GM21360 (cell line): ENCODE data around the gene WDR5.

Experiments
- ATAC-seq: cut with Tn5 transposase; IDR thresholded peaks from one replicate; pipeline ENCODE4 v1.9.1; 2021; ENCODE audit warnings: mild to moderate bottlenecking, moderate library complexity; ENCODE audit not compliant: unreplicated experiment

Gene WDR5

DNA sequence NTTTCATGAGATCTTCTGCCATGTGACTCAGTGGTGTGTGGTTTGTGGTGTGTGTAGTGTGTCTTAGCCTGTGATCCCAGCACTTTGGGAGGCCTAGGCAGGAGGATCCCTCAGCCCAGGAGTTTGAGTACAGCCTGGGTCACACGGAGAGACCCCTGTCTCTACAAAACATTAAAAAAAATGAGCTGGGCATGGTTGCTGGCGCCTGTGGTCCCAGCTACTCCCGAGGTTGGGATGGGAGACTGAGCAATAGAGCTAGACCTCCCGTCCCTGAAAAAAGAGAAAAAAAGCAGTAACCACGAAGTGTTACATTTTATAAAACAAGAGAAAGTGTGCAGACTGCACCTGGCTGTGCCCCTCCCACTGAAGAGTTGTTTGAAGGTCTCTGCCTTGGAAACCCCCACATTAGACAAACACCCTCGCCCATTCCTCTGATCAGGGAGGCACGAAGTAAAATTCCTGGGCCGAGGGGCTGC is 49.7 kb downstream of the WDR5 start:
- no peak for ATAC-seq

DNA sequence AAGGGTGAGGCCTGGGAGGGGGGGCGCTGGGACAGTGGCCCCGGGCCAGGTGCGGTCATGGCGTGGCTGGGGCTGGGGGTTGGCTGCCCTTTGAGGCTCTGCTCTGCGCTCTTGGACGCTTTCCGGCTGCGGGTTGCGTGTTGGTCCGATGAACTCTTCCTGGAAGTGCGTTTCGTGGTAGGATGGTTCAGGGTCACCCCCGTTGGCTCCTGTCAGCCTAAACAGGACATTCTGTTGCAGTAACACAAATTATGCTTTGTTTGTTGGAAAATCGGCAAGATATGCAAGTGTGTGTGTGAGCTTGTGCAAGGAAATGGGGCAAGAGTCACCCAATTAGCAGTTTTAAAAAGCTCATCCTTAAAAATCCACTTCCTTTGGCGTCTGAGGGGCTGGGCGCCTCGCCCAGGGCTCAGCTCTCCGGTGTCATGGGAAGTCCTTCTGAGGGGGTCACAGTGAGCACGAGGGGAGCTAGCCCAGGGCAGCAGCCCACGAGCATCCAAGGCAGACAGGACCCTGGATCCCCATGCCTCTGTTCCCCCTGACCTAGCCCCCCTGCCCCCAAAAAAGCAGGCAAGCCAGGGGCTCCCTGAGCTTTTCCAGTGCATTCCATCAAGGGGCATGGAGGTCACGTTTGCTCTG is 50.7 kb downstream of the WDR5 start:
- no peak for ATAC-seq

- ATAC-seq: no peak
Observed at GRCh38 chr9:134187110-134187531, 51.2 kb downstream of the WDR5 start.

- ATAC-seq: no peak
Observed at GRCh38 chr9:134187891-134188385, 52.1 kb downstream of the WDR5 start.

DNA sequence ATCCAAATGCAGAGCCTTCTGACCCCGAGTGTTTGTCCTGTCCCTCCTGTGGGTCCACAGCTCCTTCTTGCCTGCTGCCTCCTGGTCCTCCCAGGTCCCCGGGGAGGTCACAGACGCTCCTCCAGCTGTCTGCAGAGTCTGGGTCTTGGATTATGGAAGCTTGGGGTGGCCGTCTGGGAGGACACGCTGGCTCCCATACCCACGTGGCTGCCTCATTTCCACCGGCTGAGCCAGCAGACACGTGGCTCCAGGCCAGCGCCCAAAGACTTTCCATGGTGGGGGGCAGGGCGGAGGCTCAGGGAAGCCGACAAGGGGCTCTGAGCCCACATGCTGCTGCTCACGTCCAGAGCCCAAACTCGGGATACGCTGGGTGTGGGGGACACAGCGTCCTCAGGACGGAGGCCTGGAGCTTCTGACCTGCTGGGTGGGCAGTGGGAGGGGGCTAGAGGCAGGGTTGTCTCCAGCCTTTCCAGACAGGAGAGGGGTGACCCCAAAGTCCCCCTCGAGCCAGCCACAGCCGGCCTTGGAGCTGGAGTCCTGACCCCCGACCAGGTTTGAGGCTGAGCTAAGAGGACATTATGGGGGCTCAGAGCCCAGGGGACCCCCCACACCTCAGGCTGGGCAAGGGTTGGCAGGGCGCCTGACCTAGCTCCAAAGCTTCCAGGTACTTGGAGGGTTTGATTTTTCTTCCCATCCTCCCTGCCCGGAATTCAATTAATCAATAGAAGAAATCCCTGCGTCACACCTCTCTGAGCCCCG is 52.7 kb downstream of the WDR5 start:
- ATAC-seq: no peak

- no peak for ATAC-seq
Observed at GRCh38 chr9:134189145-134189469, 53.2 kb downstream of the WDR5 start.

GRCh38 chr9:134189470-134190231 is 53.8 kb downstream of the WDR5 start:
- ATAC-seq: no peak

DNA sequence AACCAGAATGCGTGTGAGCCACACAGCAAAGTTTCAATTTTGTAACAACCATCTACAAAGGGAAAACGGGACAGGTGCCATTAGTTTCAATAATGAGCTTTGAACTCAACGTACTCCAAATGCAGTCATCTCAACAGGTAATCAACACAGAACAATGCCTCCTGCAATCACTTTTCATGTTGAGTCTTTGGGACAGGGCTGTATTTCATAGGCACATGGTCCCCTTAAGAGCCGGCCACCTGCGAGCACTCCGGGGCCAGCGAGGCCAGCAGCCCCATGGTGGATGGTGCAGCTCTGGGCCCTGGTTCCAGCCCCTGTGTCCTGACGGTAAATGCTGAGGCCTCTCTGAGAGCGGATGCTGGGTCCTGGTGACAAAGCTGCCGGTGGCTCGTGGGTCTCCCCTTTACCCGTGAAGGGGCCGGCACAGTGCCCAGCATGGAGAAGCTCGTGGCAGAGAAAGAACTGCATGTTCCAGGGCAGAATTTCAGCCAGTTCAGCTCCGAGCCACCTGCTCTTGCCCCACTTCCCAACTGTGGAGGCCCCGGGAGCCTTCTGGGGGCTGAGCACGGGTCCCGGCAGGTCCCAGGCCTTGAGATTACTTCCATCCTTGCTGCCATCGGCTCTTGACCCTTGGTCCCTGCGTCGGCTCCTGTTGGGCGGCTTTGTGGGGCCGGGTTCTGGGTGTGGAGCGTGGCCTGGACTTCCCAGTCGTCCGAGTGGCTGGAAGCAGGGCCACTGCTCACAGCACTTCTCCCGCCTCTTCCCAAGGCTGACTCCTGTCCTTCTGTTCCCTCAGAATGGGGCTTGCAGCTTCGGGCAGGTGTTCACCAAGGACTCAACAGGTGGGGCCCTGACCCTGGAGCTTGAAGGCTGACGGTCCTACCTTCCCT is 54.6 kb downstream of the WDR5 start:
- no peak for ATAC-seq

DNA sequence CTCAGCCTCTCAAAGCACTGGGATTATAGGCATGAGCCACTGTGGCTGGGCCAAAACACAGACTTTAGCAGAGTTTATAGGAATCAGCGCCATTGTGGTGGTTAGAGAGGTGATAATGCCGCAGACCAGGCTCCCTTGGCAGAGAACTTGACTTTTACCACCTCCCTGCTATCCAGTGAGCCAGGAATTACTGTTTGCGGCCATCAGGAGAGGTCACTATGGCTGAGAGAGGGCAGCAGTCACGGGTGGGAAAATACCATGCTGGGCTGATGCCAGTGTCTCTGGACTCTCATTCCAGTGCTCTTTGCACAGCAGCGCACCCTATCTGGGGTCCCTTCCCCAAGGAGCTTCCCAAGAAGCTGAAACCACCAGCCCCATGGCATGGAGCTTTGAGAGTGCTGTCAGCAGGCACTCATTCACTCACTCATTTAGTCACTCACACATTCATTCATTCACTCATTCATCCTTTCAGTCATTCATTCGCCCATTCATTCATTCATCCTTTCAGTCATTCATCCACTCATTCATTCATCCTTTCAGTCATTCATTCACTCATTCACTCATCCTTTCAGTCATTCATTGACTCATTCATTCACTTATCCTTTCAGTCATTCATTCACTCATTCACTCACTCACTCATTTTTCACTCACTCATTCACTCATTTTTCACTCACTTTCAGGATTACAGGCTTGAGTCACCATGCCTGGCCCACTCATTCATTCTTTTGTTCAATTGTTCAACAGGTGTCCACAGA is 55.8 kb downstream of the WDR5 start:
- ATAC-seq: no peak

GRCh38 chr9:134192311-134192950 is 56.5 kb downstream of the WDR5 start:
- ATAC-seq: no peak

DNA sequence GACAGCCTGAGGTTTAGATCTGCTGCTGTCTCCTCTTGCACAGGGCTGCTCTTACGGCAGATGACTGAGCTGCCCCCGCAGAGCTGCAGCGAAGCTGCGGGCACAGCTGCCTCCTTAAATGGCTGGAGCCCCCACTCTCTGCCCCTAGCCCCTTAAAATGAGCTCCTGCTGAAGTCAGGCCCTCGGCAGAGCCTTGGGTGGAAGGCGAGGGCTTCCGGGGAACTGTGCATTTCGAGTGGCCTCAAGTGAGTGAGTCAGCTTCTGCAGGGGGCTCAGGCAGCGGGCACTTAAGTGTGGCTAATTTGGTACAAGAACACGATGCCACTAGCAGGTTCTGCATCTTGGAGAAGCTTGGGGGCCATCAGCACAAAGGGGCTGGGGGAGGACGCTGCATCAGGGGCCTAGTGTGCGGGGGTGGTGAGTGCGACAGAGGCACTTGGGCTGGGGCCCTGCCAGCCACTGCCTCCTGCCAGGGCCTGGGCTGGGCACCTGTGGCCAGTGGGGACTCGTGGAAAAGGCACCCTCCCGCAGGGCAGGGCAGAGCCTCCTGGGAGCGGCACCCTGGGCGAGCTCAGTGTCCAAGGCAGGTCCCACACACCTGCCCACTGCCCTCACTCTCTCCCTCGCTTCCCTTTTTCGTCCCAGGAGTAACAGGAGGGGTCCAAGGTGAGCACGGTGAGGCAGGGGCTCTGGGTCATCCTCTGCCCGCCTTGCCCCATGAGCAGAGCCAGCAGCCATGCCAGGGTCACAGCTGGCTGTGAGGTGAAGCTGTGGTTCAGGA is 57.3 kb downstream of the WDR5 start:
- ATAC-seq: no peak

DNA sequence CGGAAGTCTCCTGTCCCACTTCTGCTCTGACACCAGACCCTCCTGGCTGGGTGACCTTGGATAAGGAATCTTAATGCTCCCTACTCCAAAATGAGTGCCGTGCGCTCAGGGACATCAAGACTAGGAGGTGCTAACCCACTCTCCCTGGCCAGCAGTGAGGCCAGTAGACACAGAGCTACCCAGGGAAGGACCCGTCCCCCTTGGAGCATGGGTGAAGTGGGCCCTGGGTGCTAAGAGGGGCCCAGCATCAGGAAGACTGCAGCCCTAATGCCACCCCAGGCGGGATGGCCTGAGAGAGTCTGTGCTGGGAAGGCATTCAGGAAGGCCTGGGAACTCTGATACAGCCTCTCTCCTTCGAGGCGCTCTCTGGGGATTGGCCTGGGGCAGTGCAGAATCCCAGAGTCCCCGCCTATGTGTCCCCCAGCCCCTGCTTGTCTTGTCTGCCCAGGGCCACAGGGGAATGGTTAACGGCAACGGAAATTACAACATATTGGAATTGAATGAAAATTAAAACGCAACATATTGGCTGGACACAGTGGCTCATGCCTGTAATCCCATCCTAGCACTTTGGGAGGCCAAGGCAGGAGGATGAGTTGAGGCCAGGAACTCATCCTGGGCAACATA is 58.1 kb downstream of the WDR5 start:
- ATAC-seq: no peak

DNA sequence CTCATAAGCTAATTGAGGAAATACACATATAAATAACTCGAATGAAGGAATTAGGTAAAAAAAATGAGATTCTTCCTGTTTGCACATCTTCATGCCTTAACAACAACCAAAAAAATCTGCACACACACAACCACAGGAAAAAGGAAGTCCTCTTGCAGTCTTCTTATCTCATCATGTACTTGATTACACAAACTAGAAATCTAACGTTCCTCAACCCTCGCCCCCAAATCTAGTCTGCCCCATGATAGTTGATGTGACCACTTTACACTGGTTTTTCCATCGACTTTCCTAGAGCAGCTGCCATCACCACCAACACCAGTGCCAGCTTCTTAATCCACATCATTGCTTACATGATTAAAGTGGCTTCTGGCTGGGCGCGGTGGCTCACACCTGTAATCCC is 59.7 kb downstream of the WDR5 start:
- no peak for ATAC-seq

GRCh38 chr9:134196911-134197310 is 61.0 kb downstream of the WDR5 start:
- ATAC-seq: no peak

DNA sequence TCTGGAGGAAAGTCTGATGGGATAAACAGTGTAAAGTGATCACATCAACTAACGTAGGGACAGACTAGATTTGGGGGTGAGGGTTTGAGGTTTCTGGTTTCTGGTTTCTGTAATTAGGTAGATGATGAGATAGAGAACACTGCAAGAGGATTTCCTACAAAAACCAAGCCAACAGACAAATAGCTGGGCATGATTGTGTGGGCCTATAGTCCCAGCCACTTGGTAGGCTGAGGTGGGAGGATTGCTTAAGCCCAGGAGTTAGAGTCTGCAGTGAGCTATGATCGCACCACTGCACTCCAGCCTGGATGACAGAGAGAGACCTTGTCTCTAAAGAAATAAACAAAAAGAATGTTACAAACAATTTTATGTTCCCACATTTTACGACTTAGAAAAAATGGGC is 62.9 kb downstream of the WDR5 start:
- no peak for ATAC-seq

GRCh38 chr9:134200730-134201129 is 64.8 kb downstream of the WDR5 start:
- ATAC-seq: no peak

GRCh38 chr9:134203224-134203623 is 67.3 kb downstream of the WDR5 start:
- no peak for ATAC-seq

- ATAC-seq: no peak
Observed at GRCh38 chr9:134204041-134204440, 68.2 kb downstream of the WDR5 start.
